Measurements from ENCODE around the gene AAR2.

AAR2 gene

GRCh38 chr20:36218380-36219064, 17.8 kb upstream of the AAR2 start:
- DNase-seq: no peak

GRCh38 chr20:36219671-36220220, 16.5 kb upstream of the AAR2 start:
- DNase-seq: no peak

- DNase-seq: no peak
Measured at GRCh38 chr20:36225666-36226065, 10.6 kb upstream of the AAR2 start.

GRCh38 chr20:36228770-36229169, 7.5 kb upstream of the AAR2 start:
- DNase-seq: no peak

GRCh38 chr20:36230019-36230418, 6.3 kb upstream of the AAR2 start:
- no peak for DNase-seq

GRCh38 chr20:36231331-36231730, 4.9 kb upstream of the AAR2 start:
- no peak for DNase-seq

- no peak for DNase-seq
Measured at GRCh38 chr20:36234771-36235320, 1.4 kb upstream of the AAR2 start.

- no peak for DNase-seq
Measured at GRCh38 chr20:36236786-36237121, 476 bp downstream of the AAR2 start.

GRCh38 chr20:36237477-36237876, 1.2 kb downstream of the AAR2 start:
- DNase-seq: no peak

- DNase-seq: no peak
Measured at GRCh38 chr20:36238153-36238552, 1.9 kb downstream of the AAR2 start.

- no peak for DNase-seq
Measured at GRCh38 chr20:36238760-36239159, 2.5 kb downstream of the AAR2 start.

- DNase-seq: no peak
Measured at GRCh38 chr20:36240076-36240475, 3.8 kb downstream of the AAR2 start.

- DNase-seq: no peak
Measured at GRCh38 chr20:36241678-36242077, 5.4 kb downstream of the AAR2 start.

GRCh38 chr20:36243726-36244125, 7.4 kb downstream of the AAR2 start:
- no peak for DNase-seq

GRCh38 chr20:36246401-36246800, 10.1 kb downstream of the AAR2 start:
- no peak for DNase-seq

GRCh38 chr20:36248836-36249235, 12.6 kb downstream of the AAR2 start:
- DNase-seq: no peak

GRCh38 chr20:36249450-36249849, 13.2 kb downstream of the AAR2 start:
- no peak for DNase-seq

GRCh38 chr20:36251426-36251825, 15.1 kb downstream of the AAR2 start:
- no peak for DNase-seq

- no peak for DNase-seq
Measured at GRCh38 chr20:36252511-36252910, 16.2 kb downstream of the AAR2 start.

- DNase-seq: no peak
Measured at GRCh38 chr20:36253036-36253435, 16.8 kb downstream of the AAR2 start.

- DNase-seq: no peak
Measured at GRCh38 chr20:36254076-36254475, 17.8 kb downstream of the AAR2 start.

GRCh38 chr20:36255445-36255844, 19.2 kb downstream of the AAR2 start:
- DNase-seq: no peak

- DNase-seq: no peak
Measured at GRCh38 chr20:36259177-36260061, 23.1 kb downstream of the AAR2 start.

GRCh38 chr20:36260316-36260715, 24.0 kb downstream of the AAR2 start:
- no peak for DNase-seq

Measured in activated naive CD4-positive, alpha-beta T cell treated with anti-CD3 and anti-CD28 coated beads, Interleukin-2, amount 50 U/mL, for 16 hours (primary cell).